ENCODE results near the gene FLYWCH2. TPM values are rescaled to one million over a fixed set of nuclear protein-coding genes. Genes with fewer than 3 reads are reported as not detected.

The FLYWCH2 gene
- total RNA-seq, 2 donors from 2014 or later, result 26.4 to 29.1 TPM

DNA sequence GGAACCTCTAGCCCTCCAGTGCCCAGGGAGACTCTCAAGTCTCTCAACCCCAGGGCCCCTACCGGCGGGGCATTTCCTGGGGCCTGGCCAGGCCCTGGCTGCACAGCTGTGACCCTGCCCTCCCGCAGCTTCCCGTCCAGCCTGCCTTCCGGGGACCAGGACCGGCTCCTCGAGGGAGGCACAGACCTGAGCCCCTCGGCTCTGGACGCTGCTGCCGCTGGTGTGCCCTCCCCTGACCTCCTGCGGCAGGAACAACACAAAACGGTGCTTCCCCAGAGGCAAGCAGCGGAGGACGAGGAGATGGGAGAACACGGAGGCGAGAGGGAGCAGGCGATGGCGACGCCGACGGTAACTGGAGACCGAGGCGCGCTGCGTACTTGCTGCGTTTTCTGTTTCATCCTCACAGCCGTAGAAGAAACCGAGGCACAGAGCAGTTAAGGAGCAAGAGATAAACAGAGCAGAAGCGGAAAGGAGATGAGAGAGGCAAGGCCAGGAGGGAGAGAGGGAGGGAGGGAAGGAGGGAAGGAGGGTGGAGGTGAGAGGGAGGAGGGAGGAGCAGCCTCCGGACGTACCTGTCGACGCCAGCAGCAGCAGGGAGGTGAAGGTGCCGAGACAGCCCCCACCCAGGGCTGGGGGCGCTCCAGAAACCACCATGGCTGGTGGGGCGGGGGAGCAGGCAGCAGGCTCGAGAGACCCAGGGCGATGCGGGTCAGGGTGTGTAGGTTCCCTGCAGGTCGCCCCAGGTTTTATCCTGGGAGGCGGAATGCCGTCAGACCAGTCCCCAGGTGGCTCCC, 25.4 kb upstream of the FLYWCH2 start, which contains the start of gene PRSS22:
PRSS22 (minus strand) TSS at position 720 of the 794 bp plus-strand sequence; CDS start at position 654, 66 bp downstream.
- Mint-ChIP-seq H3K36me3 (ENCODE audit: insufficient read depth in 2 of 2) (peaks cover 8 to 10% of the 10 kb centered on the region in 2 donors), H3K4me3 (peak within 1 kb of the TSS; percentile 85 to 90), H3K9me3 (peaks cover 4 to 7% of the 10 kb centered on the region in 2 donors), H3K4me1 (ENCODE audit: low read depth) (peaks cover 11% of the 10 kb centered on the region), H3K27ac (peak within 1 kb of the TSS; percentile 36), H3K27me3 (ENCODE audit: low read depth) (peaks cover 19% of the 10 kb centered on the region)
- peak; percentile 58 to 59 for ATAC-seq (replicated peaks in 1 of 2)
- DNase-seq, result peak in 1 of 2 donors; percentile 24

DNA sequence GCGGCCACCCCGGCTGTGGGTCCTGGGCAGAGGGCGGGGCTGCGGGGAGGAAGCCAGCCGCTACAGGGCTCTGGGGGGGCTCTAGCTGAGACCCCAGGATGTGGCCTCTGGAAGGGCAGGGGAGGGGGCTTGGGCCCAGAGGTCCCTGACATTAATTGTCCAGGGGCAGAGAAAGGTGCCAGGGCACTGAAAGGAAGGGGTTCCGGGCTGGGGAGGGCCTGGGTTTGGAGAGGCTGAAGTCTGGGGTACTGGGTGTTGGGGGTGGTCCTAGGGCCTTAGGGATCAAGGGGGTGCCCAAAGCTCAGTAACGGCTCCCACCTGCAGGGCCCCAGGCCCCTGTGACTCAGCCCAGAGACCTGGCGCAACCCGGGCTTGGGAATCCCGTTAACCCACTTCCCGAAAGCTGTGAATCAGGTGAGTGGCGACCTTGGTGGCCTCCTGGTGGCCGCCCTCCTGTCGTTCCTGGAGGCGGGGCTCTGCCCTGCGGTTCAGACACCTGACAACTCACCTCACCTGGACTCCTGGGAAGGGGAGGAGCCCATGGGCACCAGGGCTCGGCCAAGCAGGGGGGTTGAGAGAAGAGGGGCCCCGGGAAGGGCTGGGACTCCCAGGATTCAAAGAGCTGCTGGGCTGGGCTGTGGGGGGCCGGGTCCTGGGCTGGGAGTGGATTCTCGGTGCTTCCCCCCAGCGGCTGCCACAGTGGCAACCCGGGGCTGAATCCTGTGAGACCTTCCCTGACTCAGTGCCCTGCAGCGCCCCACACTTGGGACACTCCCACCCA, 24.6 kb upstream of the FLYWCH2 start:
- H3K4me3 Mint-ChIP-seq, result peak overlapping the region; percentile 85 to 90
- peaks cover 11% of the 10 kb centered on the region for H3K4me1 Mint-ChIP-seq (ENCODE audit: low read depth)
- no peak overlapping the region for H3K27ac Mint-ChIP-seq
- H3K36me3 Mint-ChIP-seq (ENCODE audit: insufficient read depth in 2 of 2), result peaks cover 8 to 10% of the 10 kb centered on the region in 2 donors
- peaks cover 19% of the 10 kb centered on the region for H3K27me3 Mint-ChIP-seq (ENCODE audit: low read depth)
- peaks cover 4 to 7% of the 10 kb centered on the region in 2 donors for H3K9me3 Mint-ChIP-seq
- ATAC-seq (replicated peaks in 1 of 2) (peak; percentile 19 to 26), DNase-seq (no peak)

DNA sequence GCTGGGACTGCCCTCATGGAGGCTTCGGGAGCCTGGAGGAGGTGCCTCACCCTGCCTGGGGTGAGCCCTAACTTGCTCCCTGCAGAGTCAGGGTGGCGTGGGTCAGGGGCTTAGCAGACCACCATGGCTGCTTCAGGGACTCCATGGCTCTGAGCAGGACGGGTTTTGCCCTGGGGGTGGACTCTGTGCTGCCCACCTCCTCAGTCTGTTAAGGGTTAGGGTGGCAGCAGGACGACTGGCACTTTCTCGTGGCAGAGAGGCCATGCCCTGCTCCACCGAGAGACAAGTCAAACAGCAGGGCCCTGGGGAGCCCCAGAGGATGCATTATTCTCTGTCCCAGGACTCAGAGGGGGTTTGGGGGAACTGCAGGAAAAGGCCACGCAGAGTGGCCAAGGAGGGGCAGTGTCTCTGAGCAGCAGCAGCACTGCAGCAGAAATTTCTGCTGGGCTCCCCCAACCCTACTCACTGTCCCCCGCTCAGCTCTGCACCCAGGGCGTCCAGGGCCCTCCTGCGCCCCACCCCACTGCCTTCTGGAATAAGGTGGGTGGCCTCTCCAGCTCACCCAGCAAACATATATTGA, 23.2 kb upstream of the FLYWCH2 start:
- no peak for ATAC-seq (replicated peaks in 1 of 2)
- no peak overlapping the region for H3K27ac Mint-ChIP-seq
- peaks cover under 1 to 5% of the 10 kb centered on the region in 2 donors for H3K9me3 Mint-ChIP-seq

DNA sequence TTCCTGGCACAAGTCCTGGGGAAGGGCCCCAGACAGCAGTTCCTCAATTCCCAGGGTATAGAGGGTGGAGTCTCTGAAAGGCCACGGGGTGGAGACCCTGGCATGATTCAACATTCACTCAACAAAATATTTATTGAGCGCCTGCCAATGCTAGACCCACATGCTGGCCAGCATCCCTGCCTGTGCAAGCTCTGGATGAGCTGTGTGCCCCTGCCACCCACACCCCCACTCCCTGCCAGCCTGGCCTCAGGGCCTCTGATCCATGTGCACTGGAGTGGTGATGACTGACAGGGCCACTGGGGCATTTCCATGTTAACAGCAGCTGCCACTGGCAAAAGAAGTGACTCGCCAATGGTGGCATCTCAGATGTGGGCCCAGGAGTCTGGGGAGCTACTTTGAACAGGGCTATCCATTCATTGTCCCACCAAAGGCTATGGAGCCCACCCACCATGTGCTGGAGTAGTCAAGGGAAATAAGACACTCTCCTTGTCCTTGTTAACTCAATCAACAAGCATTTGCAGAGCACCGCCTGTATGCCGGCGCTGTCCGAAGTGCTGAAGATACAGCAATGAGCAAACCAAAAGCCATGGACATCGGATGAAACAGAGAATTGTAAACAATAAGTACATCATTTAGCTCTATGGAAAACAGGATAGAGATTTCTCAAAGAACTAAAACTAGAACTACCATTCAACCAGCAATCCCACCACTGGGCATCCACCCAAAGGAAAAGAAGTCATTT, 22.0 kb upstream of the FLYWCH2 start:
- DNase-seq, result no peak
- no peak for ATAC-seq (replicated peaks in 1 of 2)
- Mint-ChIP-seq H3K9me3 (peaks cover 0 to 3% of the 10 kb centered on the region in 2 donors), H3K36me3 (ENCODE audit: insufficient read depth in 2 of 2) (peaks cover 1 to 2% of the 10 kb centered on the region in 2 donors), H3K4me1 (ENCODE audit: low read depth) (peaks cover 11% of the 10 kb centered on the region), H3K27me3 (ENCODE audit: low read depth) (peaks cover 19% of the 10 kb centered on the region), H3K27ac (no peak overlapping the region), H3K4me3 (no peak overlapping the region)

More for the DNA sequence above, 23.2 kb upstream of the FLYWCH2 start:
- Mint-ChIP-seq H3K36me3 (ENCODE audit: insufficient read depth in 2 of 2) (peaks cover 2% of the 10 kb centered on the region in 2 donors), H3K27me3 (ENCODE audit: low read depth) (peaks cover 19% of the 10 kb centered on the region), H3K4me3 (no peak overlapping the region), H3K4me1 (ENCODE audit: low read depth) (peaks cover 11% of the 10 kb centered on the region)
- DNase-seq, result no peak

DNA sequence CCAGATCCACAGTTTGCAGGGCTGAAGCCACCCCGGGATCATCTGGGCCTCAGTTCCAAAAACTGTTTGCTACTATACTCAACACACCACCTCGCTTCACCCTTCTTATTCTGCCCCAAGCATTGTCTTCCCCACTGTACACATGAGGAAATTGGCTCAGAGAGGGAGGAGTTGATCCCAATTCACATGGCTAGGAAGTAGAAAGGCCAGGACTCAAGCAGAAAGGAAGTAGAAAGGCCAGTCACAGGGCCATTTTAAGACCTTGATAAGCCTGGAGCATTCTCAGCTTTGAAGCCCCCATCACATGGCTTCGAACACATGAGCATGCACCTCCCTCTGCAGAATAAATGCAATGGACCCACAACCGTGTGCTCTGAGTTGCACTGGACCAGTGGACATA, 17.4 kb upstream of the FLYWCH2 start:
- peaks cover under 1% of the 10 kb centered on the region for H3K27me3 Mint-ChIP-seq (ENCODE audit: low read depth)
- DNase-seq (no peak), ATAC-seq (replicated peaks in 1 of 2) (no peak)
- H3K9me3 Mint-ChIP-seq, result no peaks in the 10 kb centered on the region
- H3K36me3 Mint-ChIP-seq (ENCODE audit: insufficient read depth in 2 of 2), result no peaks in the 10 kb centered on the region
- peaks cover 12% of the 10 kb centered on the region for H3K4me1 Mint-ChIP-seq (ENCODE audit: low read depth)
- no peak overlapping the region for H3K27ac Mint-ChIP-seq
- H3K4me3 Mint-ChIP-seq, result no peak overlapping the region

DNA sequence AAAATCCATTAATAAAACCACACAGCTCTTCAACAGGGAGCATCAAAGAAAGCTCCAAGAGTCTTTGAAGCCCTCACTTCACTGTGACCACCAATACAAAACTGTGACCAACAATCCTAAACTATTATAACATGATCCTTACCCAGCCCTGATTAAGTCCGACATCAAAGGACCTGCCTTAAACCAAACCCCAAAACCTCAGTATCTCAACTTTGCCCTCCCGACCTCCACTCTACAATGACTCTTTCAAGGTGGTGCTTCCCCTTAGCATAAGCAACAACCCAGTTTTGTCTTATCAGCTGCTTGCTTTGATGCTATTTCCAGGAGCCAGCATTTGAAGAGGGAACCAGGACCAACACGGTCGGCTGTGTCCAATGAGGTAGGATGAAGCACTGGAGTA, 16.6 kb upstream of the FLYWCH2 start:
- H3K4me3 Mint-ChIP-seq, result peak overlapping the region; percentile 22 to 31

DNA sequence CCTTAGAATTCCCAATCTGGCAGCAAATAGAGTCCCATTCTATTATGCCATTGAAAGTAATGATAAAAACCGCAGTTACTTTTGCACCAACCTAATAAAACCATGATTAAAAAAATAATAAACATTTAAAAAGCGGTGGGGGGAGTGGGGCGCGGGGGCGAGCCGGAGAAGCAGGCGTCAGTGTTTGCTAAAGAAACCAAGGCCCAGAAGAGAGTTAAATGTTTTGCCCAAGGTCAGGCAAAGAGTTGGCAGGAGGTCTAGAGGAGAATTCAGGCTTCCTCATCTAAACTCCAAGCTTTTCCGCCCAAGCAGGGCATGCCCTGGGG, 15.4 kb upstream of the FLYWCH2 start:
- Mint-ChIP-seq H3K4me1 (ENCODE audit: low read depth) (peaks cover 12% of the 10 kb centered on the region), H3K27ac (no peak overlapping the region), H3K27me3 (ENCODE audit: low read depth) (no peaks in the 10 kb centered on the region), H3K9me3 (no peaks in the 10 kb centered on the region), H3K4me3 (peak overlapping the region; percentile 91 to 96), H3K36me3 (ENCODE audit: insufficient read depth in 2 of 2) (no peaks in the 10 kb centered on the region)
- DNase-seq, result no peak
- ATAC-seq (replicated peaks in 1 of 2), result no peak

More for the DNA sequence above, 16.6 kb upstream of the FLYWCH2 start:
- no peak for DNase-seq
- H3K27ac Mint-ChIP-seq, result no peak overlapping the region
- no peaks in the 10 kb centered on the region for H3K36me3 Mint-ChIP-seq (ENCODE audit: insufficient read depth in 2 of 2)
- ATAC-seq (replicated peaks in 1 of 2), result no peak
- H3K9me3 Mint-ChIP-seq, result no peaks in the 10 kb centered on the region
- H3K27me3 Mint-ChIP-seq (ENCODE audit: low read depth), result no peaks in the 10 kb centered on the region
- H3K4me1 Mint-ChIP-seq (ENCODE audit: low read depth), result peaks cover 12% of the 10 kb centered on the region

DNA sequence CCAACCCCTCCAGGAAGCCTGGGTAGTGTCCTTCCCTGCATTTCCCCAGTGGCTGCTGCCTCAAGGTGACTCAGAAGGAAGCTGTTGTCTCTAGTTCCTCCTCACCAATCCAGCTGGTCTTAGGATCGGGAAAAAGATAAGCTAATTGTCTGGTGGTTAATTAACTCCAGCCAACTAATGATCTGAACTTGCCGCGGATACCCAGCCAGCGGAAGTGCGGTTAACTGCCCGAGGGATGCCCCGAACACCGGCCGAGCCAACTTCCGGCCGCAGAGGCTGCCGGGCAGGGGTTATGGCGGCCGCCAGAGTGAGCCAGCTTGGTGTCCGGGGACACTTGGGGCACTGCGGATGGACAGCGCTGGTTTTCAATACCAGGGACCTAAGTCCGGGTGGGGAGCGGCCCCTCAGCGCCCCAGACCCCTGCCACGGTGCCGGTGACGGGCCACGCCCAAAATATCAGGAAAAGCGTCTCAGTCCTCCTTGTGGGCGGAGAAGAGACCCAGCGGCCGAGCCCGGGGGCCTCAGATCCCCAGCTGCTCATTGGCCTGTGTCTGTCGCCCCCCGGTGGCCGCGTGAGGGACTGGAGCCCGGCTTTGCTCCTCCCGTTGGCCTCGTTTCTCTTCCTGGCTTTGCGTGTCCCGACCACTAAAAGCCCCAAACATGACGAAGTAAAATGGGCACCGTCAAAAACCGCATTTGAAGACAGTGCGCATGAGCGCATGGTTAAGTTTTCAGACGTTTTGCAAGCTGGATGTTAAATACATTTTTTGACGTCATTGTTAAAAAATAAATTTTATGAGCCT, 14.8 kb upstream of the FLYWCH2 start:
- Mint-ChIP-seq H3K27ac (peak overlapping the region; percentile 94), H3K27me3 (ENCODE audit: low read depth) (no peaks in the 10 kb centered on the region), H3K36me3 (ENCODE audit: insufficient read depth in 2 of 2) (no peaks in the 10 kb centered on the region), H3K4me3 (peak overlapping the region; percentile 91 to 96), H3K4me1 (ENCODE audit: low read depth) (peaks cover 12% of the 10 kb centered on the region), H3K9me3 (no peaks in the 10 kb centered on the region)
- ATAC-seq (replicated peaks in 1 of 2), result peak; percentile 94 to 95
- peak; percentile 95 to 99 for DNase-seq

DNA sequence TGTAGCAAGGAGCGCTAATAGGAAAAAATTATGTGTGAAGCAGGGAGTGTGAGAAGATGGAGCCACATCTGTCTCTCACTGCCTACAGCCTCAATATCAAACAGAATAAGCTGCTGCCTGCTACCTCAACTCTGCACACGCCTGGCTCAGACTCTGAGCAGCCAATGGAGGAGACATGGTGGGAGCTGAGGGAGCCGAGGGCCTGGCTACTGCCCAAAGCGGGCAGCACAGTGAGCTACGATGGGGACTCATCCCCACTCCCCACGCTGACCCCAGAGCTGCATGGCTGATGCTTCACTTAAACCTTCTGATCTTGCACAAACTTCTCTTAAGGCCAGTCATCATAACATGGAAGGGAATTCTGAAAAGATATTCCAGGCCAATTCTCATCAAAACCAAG, 11.1 kb upstream of the FLYWCH2 start:
- H3K4me3 Mint-ChIP-seq, result no peak overlapping the region
- no peaks in the 10 kb centered on the region for H3K27me3 Mint-ChIP-seq (ENCODE audit: low read depth)
- H3K27ac Mint-ChIP-seq, result no peak overlapping the region
- H3K4me1 Mint-ChIP-seq (ENCODE audit: low read depth), result peaks cover 6% of the 10 kb centered on the region
- DNase-seq, result no peak
- H3K9me3 Mint-ChIP-seq, result no peaks in the 10 kb centered on the region
- H3K36me3 Mint-ChIP-seq (ENCODE audit: insufficient read depth in 2 of 2), result no peaks in the 10 kb centered on the region
- ATAC-seq (replicated peaks in 1 of 2), result no peak

DNA sequence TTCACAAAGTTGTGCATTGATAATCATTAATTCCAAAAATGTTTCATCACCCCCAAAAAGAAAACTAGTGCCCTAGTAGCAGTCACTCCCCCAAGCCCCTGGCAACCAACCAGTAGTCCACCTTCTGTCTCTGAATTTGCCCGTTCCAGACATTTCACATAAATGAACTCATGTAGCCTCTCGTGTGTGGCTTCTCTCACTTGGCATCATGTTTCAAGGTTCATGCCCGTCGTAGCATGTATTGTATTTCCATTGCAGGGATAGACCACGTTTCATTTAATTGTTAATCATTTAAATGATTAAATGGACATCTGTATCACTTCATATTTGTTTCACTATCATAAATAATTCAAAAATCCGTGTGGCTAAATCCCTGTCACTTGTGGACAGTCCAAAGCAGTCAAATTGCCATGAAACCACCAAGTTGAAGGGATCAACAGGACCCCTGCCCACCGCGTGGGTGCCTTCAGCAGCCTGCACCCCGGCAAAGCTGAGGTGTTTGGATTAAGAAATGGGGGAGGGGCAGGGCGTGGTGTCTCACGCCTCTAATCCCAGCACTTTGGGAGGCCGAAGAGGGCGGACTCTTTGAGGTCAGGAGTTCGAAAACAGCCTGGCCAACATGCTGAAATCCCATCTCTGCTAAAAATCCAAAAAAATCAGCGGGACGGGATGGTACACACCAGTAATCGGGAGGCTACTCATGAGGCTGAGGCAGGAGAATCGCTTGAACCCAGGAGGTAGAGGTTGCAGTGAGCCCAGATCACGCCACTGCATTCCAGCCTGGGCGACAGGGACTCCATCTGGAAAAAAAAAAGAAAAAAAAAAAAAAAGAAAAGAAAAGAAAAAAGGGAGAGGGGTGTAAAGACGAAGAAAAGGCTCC, 8.7 kb upstream of the FLYWCH2 start:
- ATAC-seq (replicated peaks in 1 of 2), result peak in 1 of 2 donors; percentile 30
- H3K4me1 Mint-ChIP-seq (ENCODE audit: low read depth), result no peaks in the 10 kb centered on the region

DNA sequence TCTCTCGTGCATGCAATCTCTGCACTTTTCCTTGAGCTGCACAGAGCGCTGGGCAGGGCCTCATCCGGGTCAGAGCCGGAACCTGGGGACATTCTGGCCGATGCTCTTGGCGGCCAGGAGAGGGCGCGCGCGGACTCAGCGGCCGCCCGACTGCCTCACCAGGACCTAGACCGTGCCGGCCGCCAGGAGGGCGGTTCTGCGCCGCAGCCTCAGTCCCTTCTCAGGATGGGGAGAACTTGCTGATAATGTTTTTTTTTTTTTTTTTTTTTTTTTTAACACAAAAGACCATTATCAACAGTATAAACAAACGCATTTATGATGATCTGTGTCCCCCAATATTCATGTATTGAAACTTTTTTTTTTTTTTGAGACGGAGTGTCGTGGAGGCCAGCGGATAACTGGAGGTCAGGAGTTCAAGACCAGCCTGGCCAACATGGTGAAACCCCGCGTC, 8.1 kb upstream of the FLYWCH2 start:
- Mint-ChIP-seq H3K27me3 (ENCODE audit: low read depth) (no peaks in the 10 kb centered on the region), H3K27ac (no peak overlapping the region), H3K4me1 (ENCODE audit: low read depth) (no peaks in the 10 kb centered on the region), H3K4me3 (peak overlapping the region in 1 of 2 donors; percentile 29), H3K9me3 (no peaks in the 10 kb centered on the region), H3K36me3 (ENCODE audit: insufficient read depth in 2 of 2) (no peaks in the 10 kb centered on the region)
- ATAC-seq (replicated peaks in 1 of 2) (peak; percentile 99 to 100), DNase-seq (peak; percentile 76 to 78)

More for the DNA sequence above, 8.7 kb upstream of the FLYWCH2 start:
- Mint-ChIP-seq H3K27ac (no peak overlapping the region), H3K9me3 (no peaks in the 10 kb centered on the region), H3K36me3 (ENCODE audit: insufficient read depth in 2 of 2) (no peaks in the 10 kb centered on the region), H3K4me3 (no peak overlapping the region), H3K27me3 (ENCODE audit: low read depth) (no peaks in the 10 kb centered on the region)
- no peak for DNase-seq

Data from activated T-cell treated with anti-CD3 and anti-CD28 coated beads, Interleukin-2, amount 50 U/mL, for 72 hours (primary cell).